ENCODE results near the gene P4HTM.

P4HTM gene

GRCh38 chr3:49025793-49026520 lies 35.9 kb downstream of the P4HTM start:
- no peak for DNase-seq

GRCh38 chr3:49026536-49026935 lies 36.5 kb downstream of the P4HTM start:
- no peak for DNase-seq

GRCh38 chr3:49027634-49028033 lies 37.6 kb downstream of the P4HTM start:
- DNase-seq, result no peak

GRCh38 chr3:49028298-49028672 lies 38.2 kb downstream of the P4HTM start:
- no peak for DNase-seq

- peak; percentile 91 for DNase-seq
Observed at GRCh38 chr3:49028673-49029562, 38.9 kb downstream of the P4HTM start, which contains the start of gene IMPDH2. Gene IMPDH2 (minus strand): TSS chr3:49029398. CDS start chr3:49029350, 48 bp downstream.

- no peak for DNase-seq
Observed at GRCh38 chr3:49029563-49029884, 39.5 kb downstream of the P4HTM start.

GRCh38 chr3:49030321-49030720 lies 40.3 kb downstream of the P4HTM start:
- DNase-seq, result no peak

GRCh38 chr3:49032646-49033304 lies 42.7 kb downstream of the P4HTM start:
- DNase-seq, result no peak

GRCh38 chr3:49034650-49035049 lies 44.6 kb downstream of the P4HTM start:
- DNase-seq, result no peak

GRCh38 chr3:49035281-49035680 lies 45.2 kb downstream of the P4HTM start:
- DNase-seq, result no peak

GRCh38 chr3:49053543-49053942 lies 63.5 kb downstream of the P4HTM start:
- DNase-seq, result no peak

GRCh38 chr3:49054344-49054862 lies 64.4 kb downstream of the P4HTM start:
- DNase-seq, result no peak

All from activated CD4-positive, alpha-beta T cell treated with anti-CD3 and anti-CD28 coated beads, Interleukin-2, amount 50 U/mL, for 1 hour (primary cell).